Fibroblast of lung (primary cell): ENCODE results near the gene GABRG3. TPM values are rescaled to one million over a fixed set of nuclear protein-coding genes. Genes with fewer than 3 reads are reported as not detected.

ENCODE experiments used
- DNase-seq, 2 donors: peaks; one replicate each; pipeline versions ENCODE4 v3.0.0 to v3.0.0-alpha.2; 2010; ENCODE audit warnings: low read depth in 2 of 2
- H2AFZ ChIP-seq: 2 replicates; pipeline ENCODE4 v1.5.1; 2012; ENCODE audit warnings: low read length, control low read depth, inconsistent platforms
- H3K27ac ChIP-seq: 2 replicates; pipeline ENCODE4 v1.5.1; 2011; ENCODE audit warnings: low read length, control low read depth; ENCODE audit not compliant: insufficient read depth
- H3K27me3 ChIP-seq: 2 replicates; pipeline ENCODE4 v1.5.1; 2011; ENCODE audit warnings: mild to moderate bottlenecking, low read length; ENCODE audit not compliant: control insufficient read depth, insufficient read depth
- H3K36me3 ChIP-seq: 2 replicates; pipeline ENCODE4 v1.5.1; 2011; ENCODE audit warnings: low read length; ENCODE audit not compliant: control insufficient read depth, insufficient read depth
- H3K4me1 ChIP-seq: 2 replicates; pipeline ENCODE4 v1.5.1; 2011; ENCODE audit warnings: low read length; ENCODE audit not compliant: control insufficient read depth, insufficient read depth; ENCODE audit errors: extremely low read depth
- H3K4me2 ChIP-seq: 2 replicates; pipeline ENCODE4 v1.5.1; 2011; ENCODE audit warnings: low read length, control low read depth; ENCODE audit not compliant: insufficient read depth; ENCODE audit errors: extremely low read depth
- H3K4me3 ChIP-seq, 4 experiments: fragments of 200-600 bp in 1 of 4; sonication (generic) in 1 of 4; replicated peaks in 1 of 4; 2 replicates each; pipeline ENCODE4 v1.5.1; 2011 to 2016; ENCODE audit warnings: low read length in 4 of 4, low read depth in 3 of 4, mild to moderate bottlenecking in 3 of 4, control low read depth in 2 of 4, inconsistent platforms in 1 of 4, mixed read lengths in 1 of 4; ENCODE audit not compliant: insufficient read depth in 1 of 4; ENCODE audit errors: control extremely low read depth in 1 of 4
- H3K79me2 ChIP-seq: 2 replicates; pipeline ENCODE4 v1.5.1; 2012; ENCODE audit warnings: mild to moderate bottlenecking, low read length, inconsistent platforms; ENCODE audit not compliant: control insufficient read depth, insufficient read depth
- H3K9ac ChIP-seq: 2 replicates; pipeline ENCODE4 v1.5.1; 2011; ENCODE audit warnings: mild to moderate bottlenecking, low read length, control low read depth; ENCODE audit not compliant: insufficient read depth
- H3K9me3 ChIP-seq: 2 replicates; pipeline ENCODE4 v1.5.1; 2012; ENCODE audit warnings: low read depth, low read length; ENCODE audit not compliant: control insufficient read depth, insufficient read depth
- H4K20me1 ChIP-seq: 2 replicates; pipeline ENCODE4 v1.5.1; 2011; ENCODE audit warnings: low read length; ENCODE audit not compliant: control insufficient read depth, insufficient read depth; ENCODE audit errors: extremely low read depth
- CTCF ChIP-seq, 2 donors: IDR thresholded peaks in 1 of 2; conservative IDR thresholded peaks in 1 of 2; 1 replicate in 1 of 2; 2 replicates in 1 of 2; pipeline ENCODE4 v1.5.1; 2011 to 2012; ENCODE audit warnings: low read length in 2 of 2, control low read depth in 1 of 2, inconsistent platforms in 1 of 2, low read depth in 1 of 2, mild to moderate bottlenecking in 1 of 2
- EZH2 ChIP-seq: IDR thresholded peaks from 2 replicates; pipeline ENCODE4 v1.5.1; 2012; ENCODE audit warnings: low read length, control low read depth, mild to moderate bottlenecking; ENCODE audit errors: missing control alignments
- polyA plus RNA-seq, 2 donors: library from polyadenylated mRNA; depleted of rRNA in 1 of 2; stranded (reverse) in 1 of 2; unstranded in 1 of 2; fragments of >200 nt; gene quantifications; 2 replicates each; pipeline ENCODE4 v1.2.1, GENCODE V29; 2011 to 2012; ENCODE audit warnings: missing spikeins in 1 of 2
- total RNA-seq: library from RNA; depleted of rRNA; stranded (reverse); fragments of >200 nt; gene quantifications from 2 replicates; pipeline ENCODE4 v1.2.1, GENCODE V29; 2014

GABRG3 gene
- total and polyA plus RNA-seq, 2 donors (not counting 1 experiment from before 2014, with no cell fraction given): not detected

DNA sequence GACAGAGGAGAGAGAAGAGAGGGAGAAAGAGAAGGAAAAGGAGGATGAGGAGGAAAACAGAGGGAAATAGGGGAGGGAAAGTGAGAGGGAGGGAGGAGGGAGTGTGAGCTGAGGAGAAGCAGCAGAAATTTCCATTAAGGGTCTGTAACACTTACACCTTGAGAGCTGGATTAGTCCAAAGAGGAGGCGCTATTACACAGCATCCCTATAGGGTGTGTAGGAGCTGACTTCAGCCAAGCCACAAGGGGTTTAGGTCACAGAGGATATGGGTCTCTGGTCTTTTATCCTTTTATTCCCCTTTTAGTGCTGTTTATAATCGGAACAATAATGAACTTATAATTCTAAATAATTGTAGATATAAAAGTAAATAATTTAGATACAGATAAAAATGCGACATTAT, 230.4 kb downstream of the GABRG3 start:
- H3K4me2 ChIP-seq: no peak overlapping the region
- no peaks in the 10 kb centered on the region for H3K4me1 ChIP-seq
- no peaks in the 10 kb centered on the region for H3K79me2 ChIP-seq
- H3K36me3 ChIP-seq: no peaks in the 10 kb centered on the region
- H3K27me3 ChIP-seq: no peaks in the 10 kb centered on the region
- no peaks in the 10 kb centered on the region for H4K20me1 ChIP-seq
- no peak overlapping the region for H3K9ac ChIP-seq
- TF ChIP-seq CTCF (conservative IDR thresholded peaks at IDR 0.05 in 1 of 2, IDR thresholded peaks at IDR 0.05 in 1 of 2; ENCODE audit: low read depth in 1 of 2, low read length in 2 of 2): no peak
- TF ChIP-seq EZH2: no peak
- no peak for DNase-seq
- no peak overlapping the region for H3K4me3 ChIP-seq
- H3K9me3 ChIP-seq: no peaks in the 10 kb centered on the region
- H3K27ac ChIP-seq: no peak overlapping the region
- H2AFZ ChIP-seq: no peak overlapping the region

DNA sequence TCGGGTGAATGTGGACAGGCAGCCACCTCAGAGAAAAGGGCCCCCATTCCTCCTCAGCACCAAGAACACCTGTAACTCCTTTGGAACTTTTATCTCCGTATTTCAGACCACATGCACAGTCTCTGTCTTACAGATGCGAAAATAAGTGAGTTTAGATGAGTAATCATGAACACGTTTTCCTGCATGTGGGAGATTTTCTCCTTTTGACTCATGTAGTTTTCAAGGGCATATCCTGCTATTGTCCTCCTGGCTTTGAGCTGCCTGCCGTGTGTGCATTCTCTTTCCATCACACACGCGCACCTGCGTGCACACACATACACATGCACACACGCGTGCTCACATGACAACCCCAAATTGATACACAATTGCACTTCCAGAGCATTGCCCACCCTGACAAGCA, 239.2 kb downstream of the GABRG3 start:
- H3K79me2 ChIP-seq: no peaks in the 10 kb centered on the region
- no peak overlapping the region for H2AFZ ChIP-seq
- no peak overlapping the region for H3K4me3 ChIP-seq
- TF ChIP-seq CTCF (conservative IDR thresholded peaks at IDR 0.05 in 1 of 2, IDR thresholded peaks at IDR 0.05 in 1 of 2; ENCODE audit: low read depth in 1 of 2, low read length in 2 of 2) (no peak), EZH2 (no peak)
- H3K27me3 ChIP-seq: no peaks in the 10 kb centered on the region
- no peak overlapping the region for H3K27ac ChIP-seq
- no peaks in the 10 kb centered on the region for H3K36me3 ChIP-seq
- H3K9me3 ChIP-seq: no peaks in the 10 kb centered on the region
- peak in 1 of 2 donors; percentile 47 for DNase-seq
- no peaks in the 10 kb centered on the region for H4K20me1 ChIP-seq
- no peak overlapping the region for H3K9ac ChIP-seq
- no peaks in the 10 kb centered on the region for H3K4me1 ChIP-seq
- no peak overlapping the region for H3K4me2 ChIP-seq

- no peaks in the 10 kb centered on the region for H3K36me3 ChIP-seq
- TF ChIP-seq CTCF (conservative IDR thresholded peaks at IDR 0.05 in 1 of 2, IDR thresholded peaks at IDR 0.05 in 1 of 2; ENCODE audit: low read depth in 1 of 2, low read length in 2 of 2): no peak
- TF ChIP-seq EZH2: no peak
- no peak overlapping the region for H2AFZ ChIP-seq
- no peaks in the 10 kb centered on the region for H4K20me1 ChIP-seq
- H3K27me3 ChIP-seq: no peaks in the 10 kb centered on the region
- H3K79me2 ChIP-seq: no peaks in the 10 kb centered on the region
- no peak overlapping the region for H3K27ac ChIP-seq
- H3K9ac ChIP-seq: no peak overlapping the region
- no peak overlapping the region for H3K4me3 ChIP-seq
- H3K9me3 ChIP-seq: no peaks in the 10 kb centered on the region
- peak in 1 of 2 donors; percentile 11 for DNase-seq
- H3K4me2 ChIP-seq: no peak overlapping the region
- no peaks in the 10 kb centered on the region for H3K4me1 ChIP-seq
Observed at GRCh38 chr15:27214032-27214431, 243.1 kb downstream of the GABRG3 start.
